HepG2 (cell line): ENCODE results near the gene GRB7. TPM values are rescaled to one million over a fixed set of nuclear protein-coding genes. Genes with fewer than 3 reads are reported as not detected.

Experiments
- DZIP1 ChIP-seq: sonication (generic); formaldehyde crosslinking; IDR thresholded peaks from 2 replicates; pipeline ENCODE4 v1.5.0; 2020; ENCODE audit warnings: mild to moderate bottlenecking, missing genetic modification reagents
- FOXK2 ChIP-seq: fragments of 450-650 bp; IDR thresholded peaks from 2 replicates; pipeline ENCODE4 v1.6.1; 2016
- FUBP1 ChIP-seq: sonication (generic); formaldehyde crosslinking; IDR thresholded peaks from 2 replicates; pipeline ENCODE4 v1.5.1; 2020; ENCODE audit warnings: missing genetic modification reagents, mild to moderate bottlenecking, borderline replicate concordance
- GABPA ChIP-seq, 2 experiments: IDR thresholded peaks; 2 replicates each; pipeline ENCODE4 v1.6.1; 2011 to 2016; ENCODE audit warnings: low read depth in 2 of 2, low read length in 1 of 2, missing biosample characterization in 1 of 2, missing genetic modification characterization in 1 of 2
- HOXA9 ChIP-seq: sonication (generic); formaldehyde crosslinking; IDR thresholded peaks from 2 replicates; pipeline ENCODE4 v1.8.1; 2022; ENCODE audit warnings: missing genetic modification reagents, mild to moderate bottlenecking, moderate library complexity, borderline replicate concordance
- MIXL1 ChIP-seq: IDR thresholded peaks from 2 replicates; pipeline ENCODE4 v1.6.1; 2016
- MTF2 ChIP-seq: sonication (generic); formaldehyde crosslinking; IDR thresholded peaks from 2 replicates; pipeline ENCODE4 v1.5.0; 2020; ENCODE audit warnings: missing genetic modification reagents, borderline replicate concordance
- PBX2 ChIP-seq: IDR thresholded peaks from 2 replicates; pipeline ENCODE4 v1.6.1; 2016; ENCODE audit warnings: control low read depth
- PRDM4 ChIP-seq: sonication (generic); formaldehyde crosslinking; IDR thresholded peaks from 2 replicates; pipeline ENCODE4 v1.9.0; 2021; ENCODE audit warnings: missing genetic modification reagents, borderline replicate concordance
- RXRB ChIP-seq: IDR thresholded peaks from 2 replicates; pipeline ENCODE4 v1.6.1; 2016; ENCODE audit warnings: borderline replicate concordance, missing genetic modification reagents, missing compliant biosample characterization
- SNAPC2 ChIP-seq: sonication (generic); formaldehyde crosslinking; IDR thresholded peaks from 2 replicates; pipeline ENCODE4 v1.8.1; 2022; ENCODE audit warnings: mild to moderate bottlenecking, missing genetic modification reagents
- TRIM22 ChIP-seq: fragments of 450-650 bp; IDR thresholded peaks from 2 replicates; pipeline ENCODE4 v1.6.1; 2017
- ZFAT ChIP-seq: sonication (generic); formaldehyde crosslinking; conservative IDR thresholded peaks from 2 replicates; pipeline ENCODE4 v1.8.1; 2023; ENCODE audit warnings: missing genetic modification reagents, inconsistent platforms
- ZFP1 ChIP-seq: IDR thresholded peaks from 2 replicates; pipeline ENCODE4 v1.6.1; 2016
- ZFX ChIP-seq: sonication (generic); formaldehyde crosslinking; IDR thresholded peaks from 2 replicates; pipeline ENCODE4 v1.4.0; 2020; ENCODE audit warnings: mild to moderate bottlenecking, low read depth, missing genetic modification reagents, moderate library complexity
- ZNF564 ChIP-seq: sonication (generic); formaldehyde crosslinking; IDR thresholded peaks from 2 replicates; pipeline ENCODE4 v1.8.1; 2023; ENCODE audit warnings: mild to moderate bottlenecking, missing genetic modification reagents
- polyA plus RNA-seq, 8 experiments: library from polyadenylated mRNA; depleted of rRNA in 3 of 8; stranded (reverse) in 7 of 8; unstranded in 1 of 8; fragments of >200 nt; fragmentation: Illumina TruSeq in 4 of 8; extraction: Trizol in 4 of 8; gene quantifications; 2 replicates each; pipeline versions ENCODE4 v1.2.1 to v1.2.3, GENCODE V29; 2011 to 2016; ENCODE audit warnings: low read depth in 4 of 8, missing spikeins in 1 of 8, mixed read lengths in 1 of 8; ENCODE audit not compliant: insufficient read depth in 1 of 8
- total RNA-seq, 5 experiments: library from RNA; depleted of rRNA; stranded (reverse); fragments of >200 nt; fragmentation: Illumina TruSeq; extraction: Trizol; gene quantifications; 2 replicates each; pipeline ENCODE4 v1.2.3, GENCODE V29; 2016; ENCODE audit warnings: low read depth in 1 of 5
- TF ChIP-seq, protein P1 (sequence below): sonication (generic); formaldehyde crosslinking; conservative IDR thresholded peaks from 2 replicates; pipeline ENCODE4 v1.8.1; 2023; ENCODE audit warnings: missing genetic modification reagents

Gene GRB7
- total and polyA plus RNA-seq, 2 of the 13 experiments (the other 11 are each of a cell fraction or from before 2014, with no cell fraction given) = 60.2 to 77.7 TPM

DNA sequence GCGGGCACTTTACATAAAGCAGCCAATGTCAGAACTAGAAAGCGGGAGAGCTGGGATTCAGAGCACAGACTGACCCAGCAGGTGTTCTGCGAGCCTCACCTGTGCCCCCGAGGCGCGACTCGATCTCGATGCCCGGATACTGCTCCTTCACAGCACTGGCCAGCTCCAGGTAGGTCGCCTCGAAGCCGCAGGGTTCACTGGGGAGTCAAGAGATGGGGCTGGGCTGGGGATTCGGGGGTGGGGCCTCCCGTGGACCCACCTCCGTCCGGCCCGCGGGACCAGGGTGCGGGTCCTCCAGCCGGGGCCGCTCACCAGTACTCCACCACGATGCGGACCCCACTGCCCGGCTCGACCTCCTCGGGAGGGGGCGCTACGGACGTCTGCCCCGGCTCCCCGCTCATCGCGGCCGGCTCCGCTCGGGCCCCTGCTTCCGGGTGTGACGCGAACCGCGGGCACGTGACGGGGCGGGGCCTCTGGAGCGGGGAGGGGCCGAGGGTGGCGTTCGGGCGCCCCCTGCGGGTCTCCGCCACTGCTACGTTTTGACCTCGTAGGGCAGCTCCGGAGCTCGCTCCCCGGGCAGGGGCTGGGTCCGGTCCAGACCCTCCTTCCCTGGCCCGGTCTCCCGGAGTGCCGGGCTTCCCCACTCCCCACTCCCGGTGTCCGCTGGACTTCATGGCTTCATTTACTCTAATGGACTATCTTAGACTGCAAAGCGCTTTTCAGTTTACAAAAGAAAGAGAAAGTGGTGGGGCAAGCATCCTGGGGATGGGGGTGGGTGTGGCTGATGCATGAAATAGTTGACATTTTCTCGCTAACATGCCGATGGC lies 7.4 kb upstream of the GRB7 start, which contains the start of gene MIEN1 (continued):
- TF ChIP-seq, protein P1, sequence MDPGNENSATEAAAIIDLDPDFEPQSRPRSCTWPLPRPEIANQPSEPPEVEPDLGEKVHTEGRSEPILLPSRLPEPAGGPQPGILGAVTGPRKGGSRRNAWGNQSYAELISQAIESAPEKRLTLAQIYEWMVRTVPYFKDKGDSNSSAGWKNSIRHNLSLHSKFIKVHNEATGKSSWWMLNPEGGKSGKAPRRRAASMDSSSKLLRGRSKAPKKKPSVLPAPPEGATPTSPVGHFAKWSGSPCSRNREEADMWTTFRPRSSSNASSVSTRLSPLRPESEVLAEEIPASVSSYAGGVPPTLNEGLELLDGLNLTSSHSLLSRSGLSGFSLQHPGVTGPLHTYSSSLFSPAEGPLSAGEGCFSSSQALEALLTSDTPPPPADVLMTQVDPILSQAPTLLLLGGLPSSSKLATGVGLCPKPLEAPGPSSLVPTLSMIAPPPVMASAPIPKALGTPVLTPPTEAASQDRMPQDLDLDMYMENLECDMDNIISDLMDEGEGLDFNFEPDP (CRISPR knock-in tag) = no peak
- TF ChIP-seq DZIP1 (CRISPR knock-in tag) (peak; percentile 95), ZNF564 (CRISPR knock-in tag) (peak; percentile 83), ZFAT (CRISPR knock-in tag) (no peak), GABPA (IDR thresholded peaks at IDR 0.05; ENCODE audit: low read depth, low read length) (no peak), GABPA (CRISPR knock-in tag; IDR thresholded peaks at IDR 0.05; ENCODE audit: low read depth) (peak; percentile 20; the same call in 1 of the 2 replicates), TRIM22 (no peak), PBX2 (CRISPR knock-in tag) (no peak), RXRB (CRISPR knock-in tag) (peak; percentile 84; the same call in 1 of the 2 replicates), MTF2 (CRISPR knock-in tag) (peak; percentile 71; the same call in 1 of the 2 replicates), SNAPC2 (CRISPR knock-in tag) (peak; percentile 86), FOXK2 (no peak), HOXA9 (CRISPR knock-in tag) (no peak), MIXL1 (CRISPR knock-in tag) (peak; percentile 76), ZFP1 (no peak), PRDM4 (CRISPR knock-in tag) (no peak), FUBP1 (CRISPR knock-in tag) (no peak; the same call in 1 of the 2 replicates), ZFX (CRISPR knock-in tag) (peak; percentile 82)
